Right lobe of liver (tissue), 6 donors: ENCODE results near the gene COL11A2. TPM values are rescaled to one million over a fixed set of nuclear protein-coding genes. Genes with fewer than 3 reads are reported as not detected.

Source experiments
- ATAC-seq, 4 donors: fragments of 200-7000 bp; cut with Tn5 transposase; one replicate each; pipeline ENCODE4 v1.9.1; 2020; ENCODE audit warnings: mild to moderate bottlenecking in 4 of 4, moderate library complexity in 4 of 4
- DNase-seq, 3 donors: peaks; one replicate each; pipeline ENCODE4 v3.0.0-alpha.2; 2020
- H3K27ac ChIP-seq, 3 donors: fragments of 200-600 bp; one replicate each; pipeline ENCODE4 v1.8.0; 2022
- H3K27me3 ChIP-seq, 2 donors: fragments of 200-600 bp; one replicate each; pipeline ENCODE4 v1.8.0; 2022
- H3K36me3 ChIP-seq, 4 donors: fragments of 200-600 bp; sonication (generic) in 1 of 4; one replicate each; pipeline versions ENCODE4 v1.5.1 to v1.8.0; 2017 to 2022; ENCODE audit warnings: control low read depth in 1 of 4
- H3K4me1 ChIP-seq, 4 donors: fragments of 200-600 bp; sonication (generic) in 1 of 4; one replicate each; pipeline versions ENCODE4 v1.5.1 to v1.8.0; 2017 to 2022; ENCODE audit warnings: control low read depth in 1 of 4
- H3K4me3 ChIP-seq, 3 donors: fragments of 200-600 bp; one replicate each; pipeline ENCODE4 v1.8.0; 2022
- H3K9me3 ChIP-seq, 4 donors: fragments of 200-600 bp; sonication (generic) in 1 of 4; one replicate each; pipeline versions ENCODE4 v1.5.1 to v1.8.0; 2017 to 2022; ENCODE audit warnings: control low read depth in 1 of 4
- CTCF ChIP-seq, 4 donors: fragments of 200-600 bp in 3 of 4; fragments of 450-650 bp in 1 of 4; IDR thresholded peaks; one replicate each; pipeline versions ENCODE4 v1.5.1 to v1.8.0; 2016 to 2022; ENCODE audit warnings: antibody characterized with exemption in 4 of 4, mild to moderate bottlenecking in 2 of 4
- POLR2A ChIP-seq: fragments of 450-650 bp; IDR thresholded peaks from one replicate; pipeline ENCODE4 v1.6.1; 2017; ENCODE audit warnings: antibody characterized with exemption, mild to moderate bottlenecking
- WGBS: methylation state at CpG from one replicate; pipeline ENCODE4 v1.1.6; 2018; ENCODE audit warnings: low coverage, low lambda C conversion rate; ENCODE audit not compliant: insufficient coverage; ENCODE audit errors: missing lambda C conversion rate; 5-methylcytosine and 5-hydroxymethylcytosine counted together
- intact Hi-C, 2 donors: fragments of 100-400 bp; cut with DNase I; formaldehyde crosslinking; loops; one replicate each; pipeline versions ENCODE4 v1.11.2 to v1.14.1; 2022
- total RNA-seq, 6 experiments: library from RNA; depleted of rRNA in 2 of 6; stranded (reverse); fragments of >200 nt in 2 of 6; fragmentation: NEBNext Ultra II Directional in 3 of 6; extraction: Animal tissue kit (Norgen Biotek cat#: 25700) in 3 of 6; gene quantifications; one replicate each; pipeline versions ENCODE4 v1.1.0 to v1.2.4, GENCODE V29; 2016 to 2023
- donor health status: DM: no; HTN: yes; CAD: no.
- donor health status: DM: no; HTN: no; CAD: no.
- donor health status: DM: no; HTN: no; CAD: no.
- donor health status: DM: no; HTN: yes; CAD: no.
- donor health status: DM: no; HTN: yes; CAD: no.

The COL11A2 gene
- total RNA-seq, 6 experiments from 2014 or later = 0.06 to 1.4 (median 0.61) TPM

- ATAC-seq (no peak), DNase-seq (no peak)
- H3K4me3 ChIP-seq = no peak overlapping the region
- no peaks in the 10 kb centered on the region for H3K9me3 ChIP-seq
- no peaks in the 10 kb centered on the region for H3K36me3 ChIP-seq
- intact Hi-C loops = no loop called here
- peaks cover 0 to 9% (median 0%) of the 10 kb centered on the region in 4 donors for H3K4me1 ChIP-seq
- no peaks in the 10 kb centered on the region for H3K27me3 ChIP-seq
- H3K27ac ChIP-seq = no peak overlapping the region
- no peak for TF ChIP-seq CTCF (IDR thresholded peaks at IDR 0.05)
- TF ChIP-seq POLR2A = no peak
- WGBS = no CpG with 5 or more reads among the region's 4 CpGs
These were observed 23.9 kb upstream of the COL11A2 start for GRCh38 chr6:33216117-33216649.

GRCh38 chr6:33215271-33216116 lies 23.2 kb upstream of the COL11A2 start:
- Histone ChIP-seq H3K4me1 (peaks cover 0 to 9% (median 0%) of the 10 kb centered on the region in 4 donors), H3K9me3 (no peaks in the 10 kb centered on the region), H3K4me3 (no peak overlapping the region), H3K27ac (no peak overlapping the region), H3K36me3 (peaks cover 0 to 2% (median under 1%) of the 10 kb centered on the region in 4 donors), H3K27me3 (no peaks in the 10 kb centered on the region)
- no peak for TF ChIP-seq POLR2A
- no peak for TF ChIP-seq CTCF (IDR thresholded peaks at IDR 0.05)
- 47% methylated on average over 1 of the region's 9 CpGs for WGBS
- intact Hi-C loops = no loop called here
- ATAC-seq (no peak), DNase-seq (no peak)

- Histone ChIP-seq H3K4me3 (no peak overlapping the region), H3K9me3 (no peaks in the 10 kb centered on the region), H3K27ac (no peak overlapping the region), H3K27me3 (no peaks in the 10 kb centered on the region), H3K4me1 (peaks cover 0 to 13% (median 0%) of the 10 kb centered on the region in 4 donors), H3K36me3 (peaks cover 0 to 14% (median 5%) of the 10 kb centered on the region in 4 donors)
- intact Hi-C loops = no loop called here
- 21% methylated on average over 6 of the region's 9 CpGs for WGBS
- TF ChIP-seq POLR2A = no peak
- no peak for TF ChIP-seq CTCF (IDR thresholded peaks at IDR 0.05)
- no peak for DNase-seq
- ATAC-seq = peak in 1 of 4 donors; percentile 5
These were observed 21.7 kb upstream of the COL11A2 start for GRCh38 chr6:33213989-33214335.

- ATAC-seq = peak; percentile 8 to 47 (median 36)
- peak in 2 of 3 donors; percentile 32 to 43 for DNase-seq
- intact Hi-C loops = no loop called here
- Histone ChIP-seq H3K4me1 (peaks cover 0 to 16% (median 0%) of the 10 kb centered on the region in 4 donors), H3K9me3 (no peaks in the 10 kb centered on the region), H3K27ac (no peak overlapping the region), H3K4me3 (peak overlapping the region; percentile 5 to 32 (median 20)), H3K36me3 (peaks cover 0 to 14% (median 5%) of the 10 kb centered on the region in 4 donors), H3K27me3 (no peaks in the 10 kb centered on the region)
- WGBS = 2% methylated on average over 28 of the region's 43 CpGs
- TF ChIP-seq CTCF (IDR thresholded peaks at IDR 0.05) = no peak
- TF ChIP-seq POLR2A = peak; percentile 40
These were observed 21.1 kb upstream of the COL11A2 start for GRCh38 chr6:33213166-33213988.
